Neural cell (in vitro differentiated cells): ENCODE measurements around the gene KIF19. TPM values are rescaled to one million over a fixed set of nuclear protein-coding genes. Genes with fewer than 3 reads are reported as not detected.

Experiments used
- H2AFZ ChIP-seq: fragments of 200-600, 300-800 bp; sonication (generic), shearing (Covaris generic); 2 replicates; pipeline ENCODE4 v1.6.0; 2014; ENCODE audit warnings: low read depth, mild to moderate bottlenecking, antibody characterized with exemption, low read length, moderate library complexity
- H3F3A ChIP-seq: fragments of 200-600 bp; shearing (Covaris generic); 2 replicates; pipeline ENCODE4 v1.6.1; 2016; ENCODE audit warnings: mild to moderate bottlenecking, moderate library complexity, mixed read lengths, antibody characterized with exemption, low read length; ENCODE audit not compliant: insufficient read depth, poor library complexity, severe bottlenecking
- H3K27ac ChIP-seq: fragments of 200-600, 300-800 bp; sonication (generic), shearing (Covaris generic); 2 replicates; pipeline ENCODE4 v1.5.1; 2014; ENCODE audit warnings: mild to moderate bottlenecking, low read length, moderate library complexity
- H3K27me3 ChIP-seq: fragments of 300-800, 200-600 bp; sonication (generic), shearing (Covaris generic); 2 replicates; pipeline ENCODE4 v1.6.0; 2014; ENCODE audit warnings: mild to moderate bottlenecking, low read depth, low read length, moderate library complexity; ENCODE audit not compliant: insufficient read depth
- H3K36me3 ChIP-seq: fragments of 300-800, 200-600 bp; sonication (generic), shearing (Covaris generic); 2 replicates; pipeline ENCODE4 v1.5.1; 2014; ENCODE audit warnings: mild to moderate bottlenecking, antibody characterized with exemption, low read length, moderate library complexity; ENCODE audit not compliant: insufficient read depth
- H3K4me2 ChIP-seq: fragments of 300-800, 200-600 bp; sonication (generic), shearing (Covaris generic); 2 replicates; pipeline ENCODE4 v1.6.0; 2014; ENCODE audit warnings: mild to moderate bottlenecking, low read length
- H3K4me3 ChIP-seq: fragments of 300-800, 200-600 bp; sonication (generic), shearing (Covaris generic); 2 replicates; pipeline ENCODE4 v1.5.1; 2014; ENCODE audit warnings: mild to moderate bottlenecking, low read length, moderate library complexity
- H3K79me2 ChIP-seq: fragments of 200-600 bp; shearing (Covaris generic); replicated peaks from 2 replicates; pipeline ENCODE4 v1.6.0; 2014; ENCODE audit warnings: mild to moderate bottlenecking, low read length, moderate library complexity; ENCODE audit not compliant: insufficient read depth
- H3K9ac ChIP-seq: fragments of 300-800, 200-600 bp; sonication (generic), shearing (Covaris generic); 2 replicates; pipeline ENCODE4 v1.6.1; 2016; ENCODE audit warnings: mild to moderate bottlenecking, low read length, mixed read lengths
- H3K9me2 ChIP-seq: fragments of 200-600 bp; shearing (Covaris generic); 2 replicates; pipeline ENCODE4 v1.6.1; 2016; ENCODE audit warnings: mild to moderate bottlenecking, low read length, mixed read lengths; ENCODE audit not compliant: insufficient read depth
- H3K9me3 ChIP-seq: fragments of 200-600, 300-800 bp; sonication (generic), shearing (Covaris generic); 2 replicates; pipeline ENCODE4 v1.6.1; 2016; ENCODE audit warnings: mild to moderate bottlenecking, mixed run types, low read length, moderate library complexity, mixed read lengths
- H4K20me1 ChIP-seq: fragments of 200-600 bp; shearing (Covaris generic); 2 replicates; pipeline ENCODE4 v1.6.1; 2016; ENCODE audit warnings: mild to moderate bottlenecking, mixed run types; ENCODE audit not compliant: insufficient read depth
- EZH2 ChIP-seq: fragments of 200-600, 300-800 bp; shearing (Covaris generic), sonication (generic); IDR thresholded peaks from 2 replicates; pipeline ENCODE4 v1.6.1; 2014; ENCODE audit warnings: antibody characterized with exemption, low read length, borderline replicate concordance, mild to moderate bottlenecking; ENCODE audit not compliant: insufficient read depth, poor library complexity, severe bottlenecking
- MXI1 ChIP-seq: fragments of 450-650 bp; conservative IDR thresholded peaks from 2 replicates; pipeline ENCODE4 v1.6.1; 2014; ENCODE audit warnings: antibody characterized with exemption, mild to moderate bottlenecking; ENCODE audit not compliant: poor library complexity, severe bottlenecking
- POLR2AphosphoS5 ChIP-seq: IDR thresholded peaks from 2 replicates; pipeline ENCODE4 v1.6.1; 2012
- RAD21 ChIP-seq: fragments of 450-650 bp; conservative IDR thresholded peaks from 2 replicates; pipeline ENCODE4 v1.6.1; 2014; ENCODE audit warnings: antibody characterized with exemption, mild to moderate bottlenecking, moderate library complexity
- SMC3 ChIP-seq: fragments of 450-650 bp; conservative IDR thresholded peaks from 2 replicates; pipeline ENCODE4 v1.6.1; 2014; ENCODE audit warnings: antibody characterized with exemption, mild to moderate bottlenecking, moderate library complexity; ENCODE audit not compliant: poor library complexity
- TAF1 ChIP-seq: IDR thresholded peaks from 2 replicates; pipeline ENCODE4 v1.6.1; 2012; ENCODE audit warnings: low read depth
- polyA plus RNA-seq: library from polyadenylated mRNA; depleted of rRNA; stranded (reverse); fragments of >200 nt; gene quantifications from 2 replicates; pipeline ENCODE4 v1.2.3, GENCODE V29; 2014
- TF ChIP-seq, protein P1 (sequence below): fragments of 450-650 bp; IDR thresholded peaks from 2 replicates; pipeline ENCODE4 v1.5.1; 2014; ENCODE audit warnings: antibody characterized with exemption, mild to moderate bottlenecking, moderate library complexity; ENCODE audit not compliant: poor library complexity, severe bottlenecking
- TF ChIP-seq, protein P2 (sequence below): IDR thresholded peaks from 2 replicates; pipeline ENCODE4 v1.6.1; 2012; ENCODE audit warnings: borderline replicate concordance

The KIF19 gene
- polyA plus RNA-seq, 1 donor from 2014 or later: not detected

DNA sequence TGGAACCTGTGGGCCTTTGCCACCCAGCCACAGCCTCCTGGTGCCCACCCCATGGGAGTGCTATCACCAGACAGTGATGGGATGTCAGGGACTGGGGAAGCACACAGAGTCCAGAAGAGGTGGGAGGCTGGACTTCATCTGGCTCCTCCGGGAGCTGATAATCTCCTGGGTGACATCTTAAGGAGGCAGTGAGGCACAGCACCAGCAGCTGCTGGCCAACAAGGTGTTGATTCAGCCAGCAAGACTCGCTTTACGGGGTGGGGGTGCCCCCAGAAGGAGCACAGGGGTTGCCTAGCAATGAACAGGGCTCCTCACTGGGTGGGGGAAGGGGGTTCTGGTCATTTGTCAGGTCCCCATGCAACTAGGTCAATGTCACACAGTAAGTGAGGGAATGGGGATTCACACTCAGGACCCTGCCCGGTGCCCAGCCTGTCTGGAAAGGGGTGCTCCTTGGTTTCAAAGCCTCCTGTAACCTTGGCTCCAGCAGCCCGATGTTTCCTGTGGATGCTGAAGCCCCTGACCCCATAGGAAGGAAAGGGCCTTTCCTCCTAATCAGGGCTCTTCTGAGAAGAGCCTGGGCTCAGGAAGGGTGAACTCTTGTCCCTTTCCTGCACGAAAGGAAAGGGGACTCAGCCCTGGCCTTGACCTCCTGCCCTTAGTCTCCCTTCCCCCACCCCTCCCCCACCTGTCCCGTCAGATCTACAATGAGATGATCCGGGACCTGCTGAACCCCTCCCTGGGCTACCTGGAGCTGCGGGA lies 17.7 kb downstream of the KIF19 start:
- TF ChIP-seq EZH2 (no peak), TAF1 (no peak), RAD21 (no peak), POLR2AphosphoS5 (no peak), SMC3 (no peak), MXI1 (no peak)
- TF ChIP-seq, protein P1, sequence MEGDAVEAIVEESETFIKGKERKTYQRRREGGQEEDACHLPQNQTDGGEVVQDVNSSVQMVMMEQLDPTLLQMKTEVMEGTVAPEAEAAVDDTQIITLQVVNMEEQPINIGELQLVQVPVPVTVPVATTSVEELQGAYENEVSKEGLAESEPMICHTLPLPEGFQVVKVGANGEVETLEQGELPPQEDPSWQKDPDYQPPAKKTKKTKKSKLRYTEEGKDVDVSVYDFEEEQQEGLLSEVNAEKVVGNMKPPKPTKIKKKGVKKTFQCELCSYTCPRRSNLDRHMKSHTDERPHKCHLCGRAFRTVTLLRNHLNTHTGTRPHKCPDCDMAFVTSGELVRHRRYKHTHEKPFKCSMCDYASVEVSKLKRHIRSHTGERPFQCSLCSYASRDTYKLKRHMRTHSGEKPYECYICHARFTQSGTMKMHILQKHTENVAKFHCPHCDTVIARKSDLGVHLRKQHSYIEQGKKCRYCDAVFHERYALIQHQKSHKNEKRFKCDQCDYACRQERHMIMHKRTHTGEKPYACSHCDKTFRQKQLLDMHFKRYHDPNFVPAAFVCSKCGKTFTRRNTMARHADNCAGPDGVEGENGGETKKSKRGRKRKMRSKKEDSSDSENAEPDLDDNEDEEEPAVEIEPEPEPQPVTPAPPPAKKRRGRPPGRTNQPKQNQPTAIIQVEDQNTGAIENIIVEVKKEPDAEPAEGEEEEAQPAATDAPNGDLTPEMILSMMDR: no peak
- TF ChIP-seq, protein P2, sequence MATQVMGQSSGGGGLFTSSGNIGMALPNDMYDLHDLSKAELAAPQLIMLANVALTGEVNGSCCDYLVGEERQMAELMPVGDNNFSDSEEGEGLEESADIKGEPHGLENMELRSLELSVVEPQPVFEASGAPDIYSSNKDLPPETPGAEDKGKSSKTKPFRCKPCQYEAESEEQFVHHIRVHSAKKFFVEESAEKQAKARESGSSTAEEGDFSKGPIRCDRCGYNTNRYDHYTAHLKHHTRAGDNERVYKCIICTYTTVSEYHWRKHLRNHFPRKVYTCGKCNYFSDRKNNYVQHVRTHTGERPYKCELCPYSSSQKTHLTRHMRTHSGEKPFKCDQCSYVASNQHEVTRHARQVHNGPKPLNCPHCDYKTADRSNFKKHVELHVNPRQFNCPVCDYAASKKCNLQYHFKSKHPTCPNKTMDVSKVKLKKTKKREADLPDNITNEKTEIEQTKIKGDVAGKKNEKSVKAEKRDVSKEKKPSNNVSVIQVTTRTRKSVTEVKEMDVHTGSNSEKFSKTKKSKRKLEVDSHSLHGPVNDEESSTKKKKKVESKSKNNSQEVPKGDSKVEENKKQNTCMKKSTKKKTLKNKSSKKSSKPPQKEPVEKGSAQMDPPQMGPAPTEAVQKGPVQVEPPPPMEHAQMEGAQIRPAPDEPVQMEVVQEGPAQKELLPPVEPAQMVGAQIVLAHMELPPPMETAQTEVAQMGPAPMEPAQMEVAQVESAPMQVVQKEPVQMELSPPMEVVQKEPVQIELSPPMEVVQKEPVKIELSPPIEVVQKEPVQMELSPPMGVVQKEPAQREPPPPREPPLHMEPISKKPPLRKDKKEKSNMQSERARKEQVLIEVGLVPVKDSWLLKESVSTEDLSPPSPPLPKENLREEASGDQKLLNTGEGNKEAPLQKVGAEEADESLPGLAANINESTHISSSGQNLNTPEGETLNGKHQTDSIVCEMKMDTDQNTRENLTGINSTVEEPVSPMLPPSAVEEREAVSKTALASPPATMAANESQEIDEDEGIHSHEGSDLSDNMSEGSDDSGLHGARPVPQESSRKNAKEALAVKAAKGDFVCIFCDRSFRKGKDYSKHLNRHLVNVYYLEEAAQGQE: no peak
- Histone ChIP-seq H2AFZ (no peak overlapping the region), H3K9ac (no peak overlapping the region), H3K27ac (no peak overlapping the region), H3K36me3 (no peaks in the 10 kb centered on the region), H3F3A (no peaks in the 10 kb centered on the region), H3K4me2 (no peak overlapping the region), H3K27me3 (no peaks in the 10 kb centered on the region), H3K9me2 (no peaks in the 10 kb centered on the region), H3K9me3 (no peaks in the 10 kb centered on the region), H4K20me1 (no peaks in the 10 kb centered on the region), H3K4me3 (no peak overlapping the region), H3K79me2 (no peaks in the 10 kb centered on the region)

DNA sequence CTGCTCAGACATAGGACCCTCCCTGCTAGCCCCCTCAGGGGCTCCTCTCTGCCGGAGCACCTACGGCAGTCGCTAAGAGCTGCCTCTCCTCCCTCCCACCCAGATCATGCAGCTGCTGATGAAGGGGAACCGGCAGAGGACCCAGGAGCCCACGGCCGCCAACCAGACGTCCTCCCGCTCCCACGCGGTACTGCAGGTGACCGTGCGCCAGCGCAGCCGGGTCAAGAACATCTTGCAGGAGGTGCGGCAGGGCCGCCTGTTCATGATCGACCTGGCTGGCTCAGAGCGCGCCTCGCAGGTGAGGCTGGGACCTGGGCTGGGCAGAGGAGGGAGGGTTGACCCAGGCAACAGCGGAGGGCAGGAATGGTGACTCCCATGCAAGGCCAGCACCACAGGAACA lies 18.6 kb downstream of the KIF19 start:
- no peaks in the 10 kb centered on the region for H3K36me3 ChIP-seq
- no peak overlapping the region for H3K4me3 ChIP-seq
- no peaks in the 10 kb centered on the region for H3K27me3 ChIP-seq
- no peaks in the 10 kb centered on the region for H3K79me2 ChIP-seq
- no peak overlapping the region for H3K27ac ChIP-seq
- no peaks in the 10 kb centered on the region for H3K9me3 ChIP-seq
- TF ChIP-seq MXI1 (no peak), POLR2AphosphoS5 (no peak), TAF1 (no peak), EZH2 (no peak), SMC3 (no peak)
- TF ChIP-seq, protein P1: no peak
- H3K9ac ChIP-seq: no peak overlapping the region
- no peak overlapping the region for H2AFZ ChIP-seq
- no peaks in the 10 kb centered on the region for H3K9me2 ChIP-seq
- no peak overlapping the region for H3K4me2 ChIP-seq
- no peaks in the 10 kb centered on the region for H4K20me1 ChIP-seq
- H3F3A ChIP-seq: no peaks in the 10 kb centered on the region
